OCI-M1 (cell line): ENCODE results near the gene CMKLR1.

Experiments
- DNase-seq: peaks from one replicate; lab custom pipeline; 2025; lab: John Stamatoyannopoulos, UW

Gene CMKLR1

DNA sequence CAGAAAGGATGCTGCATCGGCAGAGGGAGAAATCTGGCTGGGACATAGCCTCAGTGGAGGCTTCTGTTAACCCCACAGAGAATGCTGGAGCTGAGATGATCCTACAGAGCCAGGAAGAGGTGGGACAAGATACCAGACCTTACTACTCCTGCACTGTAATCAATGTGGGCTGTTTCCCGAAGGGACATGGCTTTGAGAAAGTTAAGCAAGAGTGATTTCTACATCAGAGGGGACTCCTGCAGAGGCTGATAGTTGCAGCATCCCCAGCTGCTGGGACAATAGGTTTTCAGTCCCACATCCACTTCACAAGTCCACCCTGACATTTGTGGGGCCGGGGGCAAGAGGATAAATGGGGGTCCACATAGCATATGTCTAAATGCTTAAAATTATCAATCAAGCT lies 22.5 kb upstream of the CMKLR1 start:
- DNase-seq, result no peak

DNA sequence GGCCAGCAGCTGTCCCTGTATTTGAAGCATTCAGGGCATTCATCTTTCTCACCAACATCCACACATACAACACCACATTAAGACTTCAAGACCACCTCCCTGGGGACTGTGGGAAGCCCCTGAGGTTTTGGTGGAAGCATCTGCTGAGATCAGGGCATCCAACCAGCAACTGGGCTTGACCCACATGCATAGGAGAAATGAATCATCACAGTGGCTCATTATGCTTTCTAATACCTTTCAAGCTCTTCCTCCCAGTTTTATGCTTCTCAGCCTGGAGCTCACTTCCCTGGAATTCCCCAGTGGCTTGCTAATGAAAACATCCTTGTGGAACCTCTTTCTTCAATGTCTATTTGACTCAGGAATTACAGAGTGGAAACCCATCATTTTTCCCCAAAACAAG lies 21.4 kb upstream of the CMKLR1 start:
- no peak for DNase-seq

DNA sequence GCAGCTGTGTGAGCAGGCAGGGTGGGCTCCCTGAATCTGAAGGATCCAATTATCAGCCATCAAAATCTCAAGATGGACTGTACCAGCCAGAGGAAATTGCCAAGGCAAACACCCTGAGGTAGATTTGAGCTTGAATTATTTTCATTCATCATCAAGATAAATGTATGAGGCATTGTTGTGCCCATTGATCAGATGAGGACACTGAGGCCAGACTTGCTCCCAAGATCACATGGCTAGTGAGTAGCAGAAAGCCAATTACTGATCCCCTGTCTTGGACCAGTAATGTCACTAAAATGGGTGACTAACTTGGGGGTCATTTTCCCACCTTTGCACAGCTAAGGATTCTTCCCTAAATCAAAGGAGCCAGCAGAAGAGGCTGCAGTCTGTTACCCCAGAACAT lies 20.9 kb upstream of the CMKLR1 start:
- DNase-seq, result no peak

DNA sequence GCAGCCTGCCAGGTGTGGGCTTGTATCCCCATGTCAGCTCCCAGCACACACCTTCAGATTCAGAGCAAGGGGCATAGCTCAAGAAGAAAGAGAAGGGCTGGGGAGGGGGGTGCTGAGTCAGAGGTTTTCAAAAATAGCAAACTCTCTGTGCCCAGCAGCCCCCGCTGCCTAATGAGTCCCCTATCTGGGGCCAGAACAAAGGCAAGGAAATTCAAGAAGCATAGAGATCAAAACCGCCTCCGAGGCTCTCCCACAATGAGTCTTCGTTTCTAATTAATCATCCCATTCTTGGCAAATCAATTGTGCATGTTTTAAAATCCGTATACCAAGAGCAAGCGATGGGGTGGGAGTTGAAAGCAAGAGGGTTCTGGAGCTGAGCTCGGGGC lies 19.5 kb upstream of the CMKLR1 start:
- no peak for DNase-seq

- DNase-seq, result no peak
Measured at GRCh38 chr12:108357834-108358579, 18.9 kb upstream of the CMKLR1 start.

DNA sequence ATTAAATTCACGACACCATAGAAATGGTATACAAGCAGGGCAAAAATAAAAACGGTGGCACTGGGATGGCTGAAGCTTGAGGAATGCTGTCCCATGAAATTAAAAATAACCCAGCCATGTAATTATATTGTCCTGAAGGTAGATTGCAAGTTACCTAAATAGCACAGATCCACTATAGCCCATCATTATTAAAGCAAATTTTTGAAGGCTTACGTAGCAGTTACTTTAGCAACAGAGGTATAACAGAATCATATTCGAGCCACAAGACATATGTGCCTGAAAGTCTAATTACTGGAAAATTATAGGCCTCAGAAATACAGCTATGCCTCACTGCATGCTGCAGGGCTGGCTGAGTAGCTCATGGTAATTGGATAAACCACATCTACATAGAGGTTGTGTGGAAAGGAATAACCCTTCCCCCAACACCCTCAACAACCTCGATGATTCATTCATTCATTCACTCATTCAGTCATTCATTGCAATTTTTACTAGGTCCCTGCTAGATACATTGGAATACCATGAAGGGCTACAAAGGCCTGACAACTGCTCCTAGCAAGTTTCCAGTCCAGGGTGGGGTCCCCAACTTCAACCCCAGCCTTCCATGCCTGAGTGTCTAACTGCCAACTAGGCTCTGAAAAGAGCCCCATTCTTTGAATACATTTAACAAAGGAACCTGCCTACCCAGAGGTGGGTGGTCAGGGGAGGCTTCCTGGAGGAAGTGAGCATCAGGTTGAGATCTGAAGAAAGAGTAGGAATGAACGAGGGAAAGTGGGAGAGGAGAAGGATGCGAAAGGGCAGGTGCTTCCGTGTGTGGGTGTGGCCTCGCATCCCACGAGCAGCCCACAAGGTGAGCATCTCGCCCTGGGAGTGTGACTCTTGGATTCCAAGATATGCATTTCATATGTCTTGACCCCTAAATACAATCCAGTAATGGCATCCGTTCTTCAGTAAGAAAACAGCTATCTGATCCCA lies 18.0 kb upstream of the CMKLR1 start:
- no peak for DNase-seq

- DNase-seq, result no peak
Measured at GRCh38 chr12:108355069-108355468, 16.0 kb upstream of the CMKLR1 start.

DNA sequence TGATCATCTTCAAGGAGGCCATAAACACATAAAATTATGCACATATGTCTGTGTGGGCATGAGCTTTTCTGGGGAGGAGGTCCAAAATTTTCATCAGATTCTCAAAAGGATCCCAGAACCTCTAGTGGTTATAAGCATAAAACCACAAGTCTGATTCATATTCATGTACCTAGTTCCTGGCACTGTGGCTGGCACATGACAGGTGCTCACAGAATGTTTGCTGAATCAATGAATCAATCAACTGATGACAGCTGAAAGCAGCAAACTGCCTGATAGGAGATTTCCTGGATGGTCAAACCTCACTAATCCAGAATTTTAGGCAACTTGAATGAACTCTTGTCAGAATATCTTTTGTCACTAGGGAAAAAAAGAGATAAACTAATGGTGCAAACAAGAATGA lies 13.5 kb upstream of the CMKLR1 start:
- no peak for DNase-seq

GRCh38 chr12:108350511-108350910 lies 11.4 kb upstream of the CMKLR1 start:
- no peak for DNase-seq

DNA sequence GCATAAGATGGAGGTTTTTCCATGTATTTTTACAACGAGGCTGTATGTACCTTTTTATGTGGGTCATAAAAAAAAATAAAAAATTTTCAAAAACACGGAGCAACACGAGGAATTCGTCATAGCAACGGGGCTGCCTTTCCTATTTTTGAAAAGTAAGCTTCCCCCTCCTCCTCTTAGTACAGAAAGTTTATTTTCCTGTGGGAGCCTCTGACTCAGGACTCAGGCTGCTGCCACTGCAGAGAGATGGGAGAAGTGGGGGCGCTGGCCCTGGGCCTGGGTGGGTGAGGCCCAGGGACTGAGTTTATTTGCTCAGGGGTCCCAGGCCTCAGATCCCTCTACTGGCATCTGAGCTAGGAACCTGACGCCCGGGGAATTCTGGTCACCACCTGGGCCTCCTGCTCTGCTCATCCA lies 10.2 kb upstream of the CMKLR1 start:
- no peak for DNase-seq

- DNase-seq, result no peak
Measured at GRCh38 chr12:108348842-108349241, 9.7 kb upstream of the CMKLR1 start.

DNA sequence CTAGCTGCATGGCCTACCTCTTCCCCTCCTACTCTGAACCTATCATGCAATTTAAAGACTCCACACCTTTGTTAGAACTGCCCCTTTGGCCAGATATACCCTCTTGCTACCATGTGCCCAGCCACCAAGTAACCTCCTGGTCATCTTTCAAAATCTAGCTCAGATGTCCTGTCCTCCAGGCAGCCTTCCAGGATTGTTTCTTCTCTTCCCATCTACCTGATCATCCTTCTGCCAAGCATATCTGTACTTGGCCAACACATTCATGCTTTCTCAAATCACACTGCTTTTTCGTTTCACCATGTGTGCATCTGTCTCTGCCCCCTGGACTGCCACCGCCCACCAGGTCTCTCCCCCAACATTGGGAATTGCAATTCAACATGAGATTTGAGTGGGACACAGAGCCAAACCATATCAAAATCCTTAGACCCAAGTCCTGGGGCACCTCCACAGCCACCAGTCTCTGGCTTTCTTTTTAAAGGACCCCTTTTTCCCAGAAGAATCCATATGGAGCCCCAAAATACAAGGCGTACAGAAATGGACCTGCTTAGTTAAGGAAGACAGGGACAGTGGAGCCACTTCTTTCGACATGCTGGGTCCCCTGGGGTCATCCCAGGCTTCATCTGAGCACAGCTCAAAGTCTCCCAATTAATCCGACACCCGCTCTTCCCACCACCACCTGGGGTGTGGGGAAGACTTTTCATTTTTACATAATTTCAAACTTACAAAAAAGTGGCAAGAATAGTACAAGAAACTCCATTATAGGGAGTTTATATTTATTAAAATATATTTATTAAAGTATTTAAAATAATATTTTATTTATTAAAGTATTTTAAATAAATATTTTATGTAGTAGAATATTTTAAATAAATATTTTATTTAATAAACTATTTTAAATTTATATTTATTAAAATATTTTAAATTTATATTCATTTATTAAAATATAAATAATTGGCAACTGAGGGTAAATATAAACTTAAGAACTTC lies 7.9 kb upstream of the CMKLR1 start:
- DNase-seq, result no peak

DNA sequence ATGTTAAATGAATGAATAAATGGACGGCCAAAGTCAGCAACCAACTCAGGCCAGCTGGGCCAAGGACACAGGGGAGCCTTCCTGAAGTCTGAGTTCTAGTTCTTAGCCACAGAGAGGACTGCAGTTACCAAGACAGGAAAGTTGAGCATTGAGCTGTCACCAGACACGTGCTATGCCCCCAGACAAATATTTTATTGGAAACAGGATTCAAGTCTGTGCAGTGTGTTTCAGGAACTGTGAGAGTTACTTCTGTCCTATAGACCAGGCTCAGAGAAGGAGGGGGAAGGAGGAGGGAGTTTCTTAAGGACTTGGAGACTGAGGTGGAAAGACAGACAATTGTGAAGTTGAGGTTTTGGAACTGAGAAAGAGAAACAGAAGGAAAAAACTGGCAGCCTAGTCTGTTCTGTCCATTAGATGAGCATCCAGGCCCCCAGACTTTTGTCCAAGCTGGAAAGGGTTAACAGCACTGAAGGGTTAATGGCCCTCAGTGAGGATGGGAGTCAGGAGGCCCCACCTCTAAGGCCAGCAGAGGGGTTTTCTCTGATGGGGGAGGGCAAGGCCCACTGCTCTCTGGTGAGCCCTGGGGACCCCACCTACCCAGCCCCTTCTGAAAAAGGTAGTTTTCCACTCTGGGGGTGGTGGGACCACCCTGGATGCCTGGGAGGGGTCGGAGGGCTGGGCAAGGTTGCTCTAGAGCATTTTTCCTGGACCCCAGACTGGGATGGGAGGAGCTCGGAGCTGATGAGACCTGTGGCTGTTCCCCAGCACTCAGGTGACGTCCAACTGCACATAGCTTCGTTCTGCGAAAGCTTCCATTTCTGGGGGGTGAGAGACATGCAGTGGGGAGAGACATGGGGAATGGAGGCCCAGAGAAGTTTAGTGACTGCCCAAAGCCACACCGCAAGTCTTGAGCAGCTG lies 6.9 kb upstream of the CMKLR1 start:
- no peak for DNase-seq

DNA sequence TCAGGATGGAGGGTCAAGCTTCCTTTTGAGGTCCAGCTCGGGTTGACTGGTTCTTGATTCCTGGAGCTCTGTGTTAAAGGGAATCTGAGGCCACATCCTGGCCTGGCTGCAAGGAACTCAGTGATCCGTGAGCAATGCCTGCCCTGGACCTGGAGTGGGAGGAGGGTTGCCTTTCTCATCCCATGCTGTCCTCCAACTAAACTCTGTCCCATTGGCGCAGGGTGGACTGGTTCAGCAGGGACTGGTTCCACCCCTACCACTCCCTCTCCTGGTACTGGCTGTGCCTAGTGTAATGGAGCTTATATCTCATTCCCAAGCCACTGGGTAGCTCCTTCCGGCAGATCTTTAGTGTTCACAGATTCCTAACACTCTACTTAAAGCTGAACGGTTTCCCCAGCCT lies 3.9 kb upstream of the CMKLR1 start:
- DNase-seq, result no peak

DNA sequence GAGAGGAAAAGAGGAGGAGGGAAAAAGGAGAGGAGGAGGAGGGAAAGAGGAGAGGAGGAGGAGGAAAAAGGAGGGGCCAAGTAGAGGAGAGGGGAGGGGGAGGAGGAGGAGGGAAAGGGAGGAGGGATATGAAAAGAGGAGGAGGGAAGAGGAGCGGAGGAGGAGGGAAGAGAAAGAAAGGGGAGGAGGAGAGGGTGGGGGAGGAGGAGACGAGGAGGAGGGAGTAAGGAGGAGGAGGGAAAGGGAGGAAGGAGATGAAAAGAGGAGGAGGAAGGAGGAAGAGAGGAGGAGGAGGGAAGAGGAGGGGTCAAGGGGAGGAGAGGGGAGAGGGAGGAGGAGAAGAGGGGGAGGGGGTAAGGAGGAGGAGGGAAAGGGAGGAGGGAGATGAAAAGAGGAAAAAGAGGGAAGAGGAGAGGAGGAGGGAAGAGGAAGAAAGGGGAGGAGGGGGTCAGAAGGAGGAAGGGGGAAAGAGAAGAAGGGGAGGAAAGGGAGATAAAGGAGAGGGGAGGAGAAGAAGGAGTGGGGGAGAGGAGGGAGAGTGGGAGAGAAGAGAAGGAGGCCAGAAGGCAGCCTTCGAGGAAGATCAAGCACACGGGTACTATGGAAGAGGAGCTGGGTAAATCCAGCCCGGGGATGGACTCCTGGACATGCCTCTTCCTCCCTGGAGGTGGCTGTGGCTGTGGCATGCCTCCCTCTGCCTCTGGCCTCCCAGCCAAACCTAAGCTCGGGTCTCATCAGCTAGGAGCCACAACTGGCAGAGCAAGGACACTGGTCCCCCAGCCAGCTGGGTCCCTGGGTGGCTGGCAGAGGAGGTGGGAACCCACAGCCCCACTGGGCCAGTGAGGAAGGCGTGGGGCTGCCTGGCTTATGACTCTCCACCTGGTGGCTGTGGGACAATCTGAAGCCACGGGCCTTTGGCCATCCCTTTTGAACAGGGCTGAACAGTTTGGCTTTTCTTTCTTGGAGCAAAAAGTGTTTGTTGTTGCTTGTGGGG lies 3.0 kb upstream of the CMKLR1 start:
- DNase-seq, result no peak

GRCh38 chr12:108341356-108341755 lies 2.2 kb upstream of the CMKLR1 start:
- DNase-seq, result no peak

GRCh38 chr12:108340037-108340436 lies 926 bp upstream of the CMKLR1 start:
- DNase-seq, result no peak

GRCh38 chr12:108337235-108338223 lies 1.6 kb downstream of the CMKLR1 start:
- DNase-seq, result peak; percentile 79
